DOHH2 (cell line): Measurements from ENCODE around the gene XRCC4.

Source experiments
- CTCF ChIP-seq: fragments of 200-600 bp; sonication (generic); IDR thresholded peaks from one replicate; pipeline ENCODE4 v1.5.1; 2014; ENCODE audit warnings: antibody characterized with exemption, mild to moderate bottlenecking, low read depth, low read length; ENCODE audit not compliant: poor library complexity, severe bottlenecking
- EZH2phosphoT487 ChIP-seq: fragments of 200-600 bp; sonication (generic); IDR thresholded peaks from 2 replicates; pipeline ENCODE4 v1.6.1; 2017; ENCODE audit warnings: borderline replicate concordance, mild to moderate bottlenecking, antibody characterized with exemption, low read length, moderate library complexity, mixed read lengths

- no peak for TF ChIP-seq CTCF
- no peak for TF ChIP-seq EZH2phosphoT487
Observed at GRCh38 chr5:83281658-83282057, 204.3 kb downstream of the XRCC4 start.
